K562 (cell line): ENCODE measurements around the gene ACTG2. TPM values are rescaled to one million over a fixed set of nuclear protein-coding genes. Genes with fewer than 3 reads are reported as not detected.
A peak's percentile ranks its signal among the peaks of the same experiment; 100 is the strongest.

Experiments
- ATAC-seq: fragments of 200-7000 bp; cut with Tn5 transposase; 3 replicates; pipeline ENCODE4 v1.9.1; 2020; ENCODE audit warnings: moderate library complexity
- BruUV-seq: library from RNA; stranded (reverse); fragments of 400-500 nt; replicated peaks from 2 replicates; lab custom pipeline; 2021; lab: Mats Ljungman, UMichigan
- CTCF ChIA-PET: fragments of 300-600 bp; formaldehyde crosslinking; extraction: SDS; loops from one replicate; lab custom pipeline; 2021; ENCODE audit warnings: low intra/inter-chr PET ratio; lab: Yijun Ruan, JAX
- POLR2A ChIA-PET: fragments of 300-600, 350-650 bp; sonication (Branson Sonifier 250); formaldehyde crosslinking; extraction: SDS; loops from one replicate; lab custom pipeline; 2021; ENCODE audit warnings: antibody characterized with exemption, inconsistent platforms; lab: Yijun Ruan, JAX
- DNase-seq, 4 experiments: peaks; one replicate each; pipeline versions ENCODE4 v3.0.0 to v3.0.0-alpha.2; 2011 to 2018; ENCODE audit warnings: low spot score in 3 of 4, mixed read lengths in 3 of 4; ENCODE audit errors: extremely low read depth in 1 of 4
- FAIRE-seq: peaks from 2 replicates; lab custom pipeline; 2011; peaks lifted over from hg19 to GRCh38; lab: Jason Lieb, UNC
- H2AFZ ChIP-seq: 2 replicates; pipeline ENCODE4 v1.6.0; 2011; ENCODE audit warnings: low read depth, low read length, control low read depth, inconsistent platforms
- H3K27ac ChIP-seq: fragments of 200-600 bp; 3 replicates; pipeline ENCODE4 v1.8.0; 2011; ENCODE audit warnings: low read depth, mild to moderate bottlenecking, control low read depth, inconsistent platforms, low read length, moderate library complexity, mixed read lengths; ENCODE audit errors: extremely low read depth
- H3K27me3 ChIP-seq, 2 experiments: fragments of 300-600 bp in 1 of 2; 2 replicates in 1 of 2; 3 replicates in 1 of 2; pipeline versions ENCODE4 v1.6.0 to v1.8.0; 2011; ENCODE audit warnings: inconsistent platforms in 2 of 2, low read length in 2 of 2, mild to moderate bottlenecking in 1 of 2, mixed read lengths in 1 of 2, moderate library complexity in 1 of 2; ENCODE audit not compliant: control insufficient read depth in 2 of 2, insufficient read depth in 2 of 2
- H3K36me3 ChIP-seq: fragments of 300-600 bp; 3 replicates; pipeline ENCODE4 v1.8.0; 2011; ENCODE audit warnings: mild to moderate bottlenecking, low read length, inconsistent platforms; ENCODE audit not compliant: control insufficient read depth, insufficient read depth
- H3K4me1 ChIP-seq, 2 experiments: fragments of 200-600 bp in 1 of 2; replicated peaks in 1 of 2; 2 replicates in 1 of 2; 3 replicates in 1 of 2; pipeline versions ENCODE4 v1.5.1 to v1.8.0; 2011; ENCODE audit warnings: inconsistent platforms in 2 of 2, low read length in 2 of 2, mild to moderate bottlenecking in 1 of 2, mixed read lengths in 1 of 2, moderate library complexity in 1 of 2; ENCODE audit not compliant: control insufficient read depth in 2 of 2, insufficient read depth in 2 of 2
- H3K4me2 ChIP-seq: 2 replicates; pipeline ENCODE4 v1.6.1; 2011; ENCODE audit warnings: low read length, control low read depth, inconsistent platforms, mixed read lengths; ENCODE audit not compliant: insufficient read depth
- H3K4me3 ChIP-seq: fragments of 200-600 bp; sonication (generic), shearing (Covaris generic); 2 replicates; pipeline ENCODE4 v1.5.1; 2016; ENCODE audit warnings: control low read depth, inconsistent platforms
- H3K79me2 ChIP-seq: fragments of 200-600 bp; 3 replicates; pipeline ENCODE4 v1.8.0; 2011; ENCODE audit warnings: low read length, inconsistent platforms; ENCODE audit not compliant: control insufficient read depth, insufficient read depth
- H3K9ac ChIP-seq, 2 experiments: 2 replicates each; pipeline versions ENCODE4 v1.6.0 to v1.6.1; 2011; ENCODE audit warnings: low read depth in 2 of 2, low read length in 2 of 2, control low read depth in 1 of 2, inconsistent platforms in 1 of 2, mild to moderate bottlenecking in 1 of 2, mixed read lengths in 1 of 2; ENCODE audit not compliant: insufficient read depth in 1 of 2
- H3K9me1 ChIP-seq: one replicate; pipeline ENCODE4 v1.6.0; 2011; ENCODE audit warnings: inconsistent platforms, mild to moderate bottlenecking, low read length, moderate library complexity; ENCODE audit not compliant: control insufficient read depth, insufficient read depth
- H3K9me3 ChIP-seq: replicated peaks from 2 replicates; pipeline ENCODE4 v1.5.1; 2011; ENCODE audit warnings: low read depth, low read length, inconsistent platforms; ENCODE audit not compliant: control insufficient read depth, insufficient read depth
- H4K20me1 ChIP-seq: replicated peaks from 2 replicates; pipeline ENCODE4 v1.6.1; 2011; ENCODE audit warnings: low read length, inconsistent platforms, mixed read lengths; ENCODE audit not compliant: control insufficient read depth, insufficient read depth
- NFIX ChIP-seq: fragments of 250-450 bp; sonication (Bioruptor Pico); IDR thresholded peaks from 2 replicates; pipeline ENCODE4 v1.4.0; 2020; ENCODE audit warnings: low read depth, mild to moderate bottlenecking, moderate library complexity
- POLR2B ChIP-seq: fragments of 450-650 bp; IDR thresholded peaks from 2 replicates; pipeline ENCODE4 v1.6.1; 2018; ENCODE audit warnings: low read depth; ENCODE audit not compliant: partially characterized antibody
- TAF15 ChIP-seq: fragments of 200-400 bp; formaldehyde crosslinking; IDR thresholded peaks from 2 replicates; pipeline ENCODE4 v1.6.1; 2017; ENCODE audit warnings: mild to moderate bottlenecking, low read depth, low read length, moderate library complexity
- WGBS: fragments of 100-300 bp; shearing (Covaris generic); methylation state at CpG from one replicate; pipeline ENCODE4 v1.1.6; 2016; ENCODE audit warnings: low coverage, mixed read lengths; ENCODE audit not compliant: insufficient coverage; ENCODE audit errors: missing lambda C conversion rate; 5-methylcytosine and 5-hydroxymethylcytosine counted together
- in situ Hi-C: fragments of 300-500 bp; cut with MboI; formaldehyde crosslinking; loops from 4 replicates; pipeline ENCODE4 v1.15.0; 2018; ENCODE audit warnings: inconsistent platforms, mixed read lengths
- intact Hi-C: fragments of 100-400 bp; cut with micrococcal nuclease; formaldehyde crosslinking; loops from 2 replicates; pipeline ENCODE4 v1.14.2; 2022
- polyA plus RNA-seq, 8 experiments: library from polyadenylated mRNA; depleted of rRNA in 4 of 8; stranded (reverse) in 5 of 8; unstranded in 3 of 8; fragments of >200 nt; fragmentation: Nextera tagmentation in 2 of 8; fragmentation: Illumina TruSeq in 1 of 8; extraction: Ambion mirVana in 2 of 8; extraction: Trizol in 1 of 8; gene quantifications; 2 replicates each; pipeline versions ENCODE4 v1.2.1 to v1.2.3, GENCODE V29; 2011 to 2014; ENCODE audit warnings: inconsistent platforms in 1 of 8, missing spikeins in 1 of 8
- total RNA-seq, 7 experiments: library from RNA; depleted of rRNA in 6 of 7; stranded (reverse); fragments of >200 nt in 6 of 7; fragmentation: Illumina TruSeq in 2 of 7; extraction: Trizol in 2 of 7; gene quantifications; 2 replicates each; pipeline versions ENCODE4 v1.2.1 to v1.2.3, GENCODE V29; 2011 to 2021; ENCODE audit warnings: low replicate concordance in 1 of 7
- TF ChIP-seq, protein P1 (sequence below): sonication (generic); formaldehyde crosslinking; IDR thresholded peaks from 2 replicates; pipeline ENCODE4 v1.8.0; 2022; ENCODE audit warnings: mild to moderate bottlenecking, missing genetic modification reagents
- TF ChIP-seq, protein P2 (sequence below): fragments of 450-650 bp; formaldehyde crosslinking; IDR thresholded peaks from 2 replicates; pipeline ENCODE4 v1.4.0; 2020; ENCODE audit warnings: mild to moderate bottlenecking, moderate library complexity

ACTG2 gene
- total and polyA plus RNA-seq, 9 of the 15 experiments (the other 6 are each of a cell fraction or from before 2014, with no cell fraction given) = 0.06 to 0.60 TPM; not detected in 7

DNA sequence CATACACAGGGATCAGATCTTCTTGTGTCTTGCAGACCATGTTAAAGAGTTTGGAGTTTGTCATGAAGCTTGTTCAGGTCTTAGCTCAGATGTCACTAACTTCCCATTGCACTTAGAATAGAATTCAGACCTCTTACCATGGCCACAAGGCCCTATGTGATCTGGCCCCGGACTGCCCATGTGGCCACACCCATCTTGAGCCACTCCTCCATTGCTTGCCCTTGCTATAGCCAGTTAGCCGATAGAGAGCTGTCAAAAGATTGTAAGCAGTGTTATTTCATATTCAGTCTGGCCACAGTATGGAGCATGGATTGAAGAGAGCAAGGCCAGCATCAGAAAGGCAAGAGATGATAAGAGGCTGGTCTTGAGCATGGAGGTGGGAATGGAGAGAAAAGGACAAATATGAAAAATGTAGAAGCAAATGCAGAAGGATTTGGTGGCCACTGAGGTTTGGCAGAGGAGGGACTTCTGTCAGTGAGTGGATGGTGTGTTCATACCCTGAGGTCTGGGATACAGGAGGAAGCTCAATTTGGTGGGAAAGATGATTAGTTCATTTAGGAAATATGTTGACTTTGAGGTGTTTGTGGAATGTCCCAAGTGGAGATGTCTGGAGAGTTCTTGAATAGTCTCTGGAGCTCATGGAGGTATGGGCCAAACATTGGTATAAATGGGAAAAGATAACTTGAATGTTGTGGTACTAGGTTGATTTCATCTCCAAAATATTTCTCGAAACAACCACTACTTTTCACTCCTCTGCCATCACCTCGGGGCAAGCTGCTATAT, 44.5 kb downstream of the ACTG2 start:
- WGBS = 42% methylated on average over 4 of the region's 4 CpGs

More for the DNA sequence above, 44.5 kb downstream of the ACTG2 start:
- Histone ChIP-seq H3K27me3 (no peaks in the 10 kb centered on the region), H3K4me3 (no peak overlapping the region), H3K79me2 (peaks cover 90% of the 10 kb centered on the region), H3K9ac (peak overlapping the region in 1 of 2 experiments; percentile 1; a peak in 1 of 4 replicates), H4K20me1 (peaks cover 21% of the 10 kb centered on the region), H3K27ac (no peak overlapping the region), H3K9me1 (peaks cover 3% of the 10 kb centered on the region), H3K9me3 (no peaks in the 10 kb centered on the region), H3K36me3 (peaks cover 76% of the 10 kb centered on the region), H3K4me2 (no peak overlapping the region), H3K4me1 (peaks cover 0 to 5% of the 10 kb centered on the region in 2 experiments; a peak in 2 of 5 replicates), H2AFZ (no peak overlapping the region)
- DNase-seq (peak in 2 of 4 experiments; percentile 21 to 35), ATAC-seq (peak; percentile 85), FAIRE-seq (peak; percentile 59)
- ChIA-PET CTCF (no interaction called here), POLR2A (interaction anchor here (1.1 to 1.7 kb wide), 3 partner anchors 17 to 45 kb away, joined by 3 to 4 read pairs (median 3); no protein-coding TSS in a partner anchor)
- intact Hi-C loops = no loop called here
- in situ Hi-C loops = no loop called here
- BruUV-seq = no TSS peak
- TF ChIP-seq POLR2B (peak; percentile 36), NFIX (CRISPR knock-in tag) (no peak), TAF15 (no peak)
- TF ChIP-seq, protein P1, sequence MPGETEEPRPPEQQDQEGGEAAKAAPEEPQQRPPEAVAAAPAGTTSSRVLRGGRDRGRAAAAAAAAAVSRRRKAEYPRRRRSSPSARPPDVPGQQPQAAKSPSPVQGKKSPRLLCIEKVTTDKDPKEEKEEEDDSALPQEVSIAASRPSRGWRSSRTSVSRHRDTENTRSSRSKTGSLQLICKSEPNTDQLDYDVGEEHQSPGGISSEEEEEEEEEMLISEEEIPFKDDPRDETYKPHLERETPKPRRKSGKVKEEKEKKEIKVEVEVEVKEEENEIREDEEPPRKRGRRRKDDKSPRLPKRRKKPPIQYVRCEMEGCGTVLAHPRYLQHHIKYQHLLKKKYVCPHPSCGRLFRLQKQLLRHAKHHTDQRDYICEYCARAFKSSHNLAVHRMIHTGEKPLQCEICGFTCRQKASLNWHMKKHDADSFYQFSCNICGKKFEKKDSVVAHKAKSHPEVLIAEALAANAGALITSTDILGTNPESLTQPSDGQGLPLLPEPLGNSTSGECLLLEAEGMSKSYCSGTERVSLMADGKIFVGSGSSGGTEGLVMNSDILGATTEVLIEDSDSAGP (CRISPR knock-in tag) = no peak
- TF ChIP-seq, protein P2, sequence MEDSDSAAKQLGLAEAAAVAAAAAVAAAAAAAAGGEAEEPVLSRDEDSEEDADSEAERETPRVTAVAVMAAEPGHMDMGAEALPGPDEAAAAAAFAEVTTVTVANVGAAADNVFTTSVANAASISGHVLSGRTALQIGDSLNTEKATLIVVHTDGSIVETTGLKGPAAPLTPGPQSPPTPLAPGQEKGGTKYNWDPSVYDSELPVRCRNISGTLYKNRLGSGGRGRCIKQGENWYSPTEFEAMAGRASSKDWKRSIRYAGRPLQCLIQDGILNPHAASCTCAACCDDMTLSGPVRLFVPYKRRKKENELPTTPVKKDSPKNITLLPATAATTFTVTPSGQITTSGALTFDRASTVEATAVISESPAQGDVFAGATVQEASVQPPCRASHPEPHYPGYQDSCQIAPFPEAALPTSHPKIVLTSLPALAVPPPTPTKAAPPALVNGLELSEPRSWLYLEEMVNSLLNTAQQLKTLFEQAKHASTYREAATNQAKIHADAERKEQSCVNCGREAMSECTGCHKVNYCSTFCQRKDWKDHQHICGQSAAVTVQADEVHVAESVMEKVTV (CRISPR knock-in tag) = 0 out of 2 replicates have a peak, but pooled peaks have one; percentile 8
